GM21367 (cell line): ENCODE measurements around the gene HNRNPH1.
"Not testable (repeated sequence)": the region's sequence is repeated elsewhere in the genome, so short reads cannot be mapped to it uniquely, and the experiment has no call there.

Source experiments
- ATAC-seq: cut with Tn5 transposase; IDR thresholded peaks from one replicate; pipeline ENCODE4 v1.9.1; 2021; ENCODE audit not compliant: unreplicated experiment

The HNRNPH1 gene, protein sequence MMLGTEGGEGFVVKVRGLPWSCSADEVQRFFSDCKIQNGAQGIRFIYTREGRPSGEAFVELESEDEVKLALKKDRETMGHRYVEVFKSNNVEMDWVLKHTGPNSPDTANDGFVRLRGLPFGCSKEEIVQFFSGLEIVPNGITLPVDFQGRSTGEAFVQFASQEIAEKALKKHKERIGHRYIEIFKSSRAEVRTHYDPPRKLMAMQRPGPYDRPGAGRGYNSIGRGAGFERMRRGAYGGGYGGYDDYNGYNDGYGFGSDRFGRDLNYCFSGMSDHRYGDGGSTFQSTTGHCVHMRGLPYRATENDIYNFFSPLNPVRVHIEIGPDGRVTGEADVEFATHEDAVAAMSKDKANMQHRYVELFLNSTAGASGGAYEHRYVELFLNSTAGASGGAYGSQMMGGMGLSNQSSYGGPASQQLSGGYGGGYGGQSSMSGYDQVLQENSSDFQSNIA

DNA sequence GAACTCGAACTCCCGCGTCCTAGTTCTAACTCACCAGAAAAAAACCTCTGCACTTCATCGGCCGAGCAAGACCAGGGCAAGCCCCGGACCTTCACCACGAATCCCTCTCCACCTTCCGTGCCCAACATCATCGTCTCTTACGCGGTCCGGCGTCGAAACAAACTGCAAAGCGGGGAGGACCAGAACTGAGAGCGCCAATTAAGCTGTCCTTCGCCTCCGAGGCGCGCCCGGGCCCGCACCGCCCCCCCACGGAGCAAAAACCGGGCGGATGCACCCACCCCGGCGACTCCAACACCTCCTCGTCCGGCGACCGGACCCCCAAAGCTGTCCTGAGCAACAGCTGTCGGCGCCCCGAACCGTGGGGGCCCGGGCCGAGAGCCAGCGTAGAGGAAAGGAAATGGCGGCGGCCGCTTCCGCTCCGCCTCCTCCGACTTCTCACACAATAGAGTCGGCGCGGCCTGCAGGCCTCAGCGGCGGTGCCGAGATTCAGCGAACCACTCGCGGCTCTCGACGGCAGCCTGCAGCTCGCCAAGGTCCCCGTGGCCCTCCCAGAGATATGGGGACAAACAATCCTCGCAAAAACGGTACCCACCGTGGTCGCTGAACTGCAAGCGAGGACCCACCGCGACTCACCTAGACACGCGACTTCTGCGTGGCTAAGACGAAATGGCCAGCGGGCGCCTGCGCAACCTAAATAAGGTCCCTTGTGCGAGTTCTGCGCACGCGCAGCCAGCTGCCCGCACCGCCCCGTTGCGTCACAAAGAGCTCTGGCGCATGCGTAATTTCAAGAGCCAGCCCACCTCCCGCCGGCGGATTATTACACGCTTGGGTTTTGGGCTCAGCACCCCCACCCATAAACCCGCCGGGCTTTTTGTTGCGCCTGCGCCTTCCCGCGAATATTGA lies at the start of gene HNRNPH1:
Gene HNRNPH1, minus strand, starts transcription at position 669 of the 903 bp plus-strand sequence. Its CDS starts 538 bp downstream, at position 131.
- peak; percentile 62 for ATAC-seq

DNA sequence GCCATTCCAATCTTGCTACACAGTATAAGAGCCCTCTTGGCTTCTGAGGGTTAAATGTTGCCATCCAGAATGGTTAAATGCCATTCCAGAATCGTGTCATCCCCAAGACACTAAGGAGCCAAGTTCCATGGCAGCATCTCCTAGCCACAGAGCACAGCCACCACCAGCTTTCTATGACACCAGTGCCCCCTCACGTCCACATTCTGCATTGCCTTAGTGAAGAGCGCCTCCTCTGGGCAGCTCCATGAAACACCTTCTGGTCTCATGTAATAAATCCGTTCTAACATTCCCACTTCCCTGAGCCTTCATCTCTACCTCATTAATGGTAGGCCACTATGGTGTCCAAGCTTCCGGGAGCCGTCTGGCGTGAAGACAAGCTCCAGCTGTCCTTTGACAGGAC lies 44.9 kb upstream of the HNRNPH1 start:
- ATAC-seq, result no peak

DNA sequence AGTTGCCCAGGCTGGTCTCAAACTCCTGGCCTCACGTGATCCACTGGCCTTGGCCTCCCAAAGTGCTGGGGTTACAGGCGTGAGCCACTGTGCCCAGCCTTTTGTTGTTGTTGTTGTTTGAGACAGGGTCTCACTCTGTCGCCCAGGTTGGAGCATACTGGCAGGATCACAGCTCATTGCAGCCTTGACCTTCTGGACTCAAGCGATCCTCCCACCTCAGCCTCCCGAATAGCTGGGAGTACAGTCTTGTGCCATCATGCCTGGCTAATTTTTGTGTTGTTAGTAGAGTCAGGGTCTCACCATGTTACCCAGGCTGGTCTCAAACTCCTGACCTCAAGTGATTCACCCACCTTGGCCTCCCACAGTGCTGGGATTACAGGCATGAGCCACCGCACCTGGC lies 38.2 kb upstream of the HNRNPH1 start:
- ATAC-seq, result not testable (repeated sequence)

DNA sequence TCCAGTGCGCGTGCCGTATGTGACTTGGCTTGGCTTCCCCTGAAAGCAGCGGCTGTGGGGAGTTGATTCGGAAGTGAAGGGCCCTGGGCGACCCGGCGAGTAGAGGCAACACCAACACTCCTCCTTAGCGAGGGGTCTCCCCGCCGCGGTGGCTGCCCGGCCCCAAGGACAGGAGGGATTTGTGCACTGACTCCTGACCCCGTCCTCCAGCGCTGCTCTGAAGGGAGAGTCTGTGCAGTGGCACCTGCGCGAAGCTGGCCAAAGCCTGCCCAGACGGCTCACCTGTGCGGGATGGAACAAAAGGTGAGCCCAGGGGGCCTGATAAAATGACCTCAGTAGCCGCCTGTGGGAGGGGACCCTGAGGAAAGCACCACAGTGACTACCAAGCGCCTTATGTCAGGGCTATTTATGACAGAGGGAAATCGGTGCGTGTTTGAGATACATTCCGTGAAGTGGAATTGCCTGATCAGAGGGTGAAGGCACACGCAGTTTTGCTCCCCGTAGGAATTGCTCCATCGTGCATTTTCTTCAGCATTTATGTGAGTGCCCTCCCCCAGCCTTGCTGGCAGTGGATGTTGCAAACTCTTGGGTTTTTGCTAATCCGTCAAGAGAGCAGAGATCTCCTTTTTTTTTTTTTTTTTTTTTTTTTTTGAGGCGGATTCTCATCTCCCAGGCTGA lies 34.8 kb upstream of the HNRNPH1 start:
- ATAC-seq, result peak; percentile 43

DNA sequence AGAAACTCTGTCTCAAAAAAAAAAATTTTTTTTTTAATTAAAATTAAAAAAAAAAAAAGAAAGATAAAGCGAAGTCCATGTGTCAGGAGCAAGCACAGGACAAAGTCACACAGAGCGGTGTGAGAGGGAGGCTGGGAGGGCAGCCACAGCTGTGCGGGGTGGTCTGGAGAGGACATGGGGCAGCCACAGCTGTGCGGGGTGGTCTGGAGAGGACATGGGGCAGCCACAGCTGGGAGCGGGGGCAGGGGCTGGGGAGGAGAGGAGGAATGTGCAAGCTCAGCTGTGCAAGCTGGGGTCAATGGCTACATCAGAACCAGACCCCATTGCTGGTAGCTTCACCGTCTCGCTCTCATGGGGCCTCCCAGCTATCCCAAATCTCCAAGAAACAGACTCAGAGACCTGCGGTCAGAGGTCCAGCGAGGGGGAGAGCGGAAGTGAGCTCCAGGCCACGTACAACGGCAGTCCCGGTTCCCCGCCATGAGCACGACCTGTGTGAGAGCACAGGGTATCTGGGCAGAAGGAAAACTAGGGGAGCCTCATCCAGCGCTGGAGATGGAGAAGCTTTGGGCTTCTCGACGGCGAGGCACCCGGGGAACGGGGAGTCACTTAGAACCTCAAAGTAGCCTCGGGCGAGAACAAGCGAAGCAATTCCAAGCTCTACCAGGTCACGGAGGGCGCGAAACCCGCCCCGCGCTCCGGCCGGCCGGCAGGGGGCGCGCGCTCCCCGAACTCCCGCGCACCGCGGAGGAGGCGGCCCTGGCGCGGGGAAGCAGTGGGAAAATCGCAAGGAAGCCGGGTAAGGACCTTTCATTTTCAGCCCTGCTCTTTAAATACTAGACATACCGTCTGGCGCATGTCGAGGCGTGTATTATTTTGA lies 34.1 kb upstream of the HNRNPH1 start:
- ATAC-seq, result peak; percentile 78

DNA sequence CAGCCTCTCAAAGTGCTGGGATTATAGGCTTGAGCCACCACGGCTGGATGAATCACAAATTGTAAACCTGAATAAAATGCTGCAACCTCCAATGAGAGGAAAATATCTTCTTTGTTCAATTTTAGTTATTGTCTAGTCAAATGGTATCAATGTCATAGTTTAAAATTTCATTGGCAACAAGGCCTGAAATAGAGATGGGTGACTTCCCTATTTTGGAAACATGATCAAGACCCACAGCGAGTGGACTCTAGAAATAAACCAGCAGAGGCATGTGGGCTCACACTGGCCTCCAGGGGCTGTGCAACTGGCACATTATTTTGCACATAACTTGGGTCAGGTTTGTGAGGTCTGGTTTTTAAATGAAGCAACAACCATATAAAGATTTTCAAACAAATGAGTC lies 29.7 kb upstream of the HNRNPH1 start:
- ATAC-seq, result not testable (repeated sequence)

DNA sequence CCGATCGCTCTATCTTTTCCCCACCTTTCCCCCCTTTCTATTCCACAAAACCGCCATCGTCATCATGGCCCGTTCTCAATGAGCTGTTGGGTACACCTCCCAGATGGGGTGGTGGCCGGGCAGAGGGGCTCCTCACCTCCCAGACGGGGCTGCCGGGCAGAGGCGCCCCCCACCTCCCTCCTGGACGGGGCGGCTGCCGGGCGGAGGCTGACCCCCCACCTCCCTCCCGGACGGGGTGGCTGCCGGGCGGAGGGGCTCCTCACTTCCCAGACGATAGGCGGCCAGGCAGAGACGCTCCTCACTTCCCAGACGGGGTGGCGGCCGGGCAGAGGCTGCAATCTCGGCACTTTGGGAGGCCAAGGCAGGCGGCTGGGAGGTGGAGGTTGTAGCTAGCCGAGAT lies 26.8 kb upstream of the HNRNPH1 start:
- not testable (repeated sequence) for ATAC-seq

DNA sequence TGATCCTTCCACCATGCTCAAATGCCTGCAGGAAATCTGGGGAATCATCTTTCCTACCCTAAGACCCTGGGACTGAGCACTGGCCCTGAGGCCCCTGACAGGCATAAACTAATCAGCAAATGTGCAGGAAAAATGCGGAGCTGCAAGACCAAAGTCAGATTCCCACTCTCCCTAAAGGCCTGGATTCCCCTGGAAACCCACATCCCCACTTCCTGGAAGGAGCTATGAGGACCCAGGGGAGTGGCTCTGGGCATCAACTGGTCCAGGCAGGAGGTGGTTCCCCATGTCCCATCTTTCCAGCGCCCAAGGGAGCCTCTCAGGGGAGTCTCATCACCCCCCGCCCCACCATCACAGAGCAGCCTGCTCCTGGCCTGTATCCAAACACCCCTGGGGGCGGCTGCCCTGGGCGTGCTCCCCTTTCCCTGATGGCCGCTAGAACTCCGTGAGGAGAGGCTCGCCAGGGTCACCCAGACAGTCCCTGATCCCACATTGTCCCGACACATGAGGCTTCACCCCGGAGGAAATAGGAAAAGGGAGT lies 25.8 kb upstream of the HNRNPH1 start:
- not testable (repeated sequence) for ATAC-seq

DNA sequence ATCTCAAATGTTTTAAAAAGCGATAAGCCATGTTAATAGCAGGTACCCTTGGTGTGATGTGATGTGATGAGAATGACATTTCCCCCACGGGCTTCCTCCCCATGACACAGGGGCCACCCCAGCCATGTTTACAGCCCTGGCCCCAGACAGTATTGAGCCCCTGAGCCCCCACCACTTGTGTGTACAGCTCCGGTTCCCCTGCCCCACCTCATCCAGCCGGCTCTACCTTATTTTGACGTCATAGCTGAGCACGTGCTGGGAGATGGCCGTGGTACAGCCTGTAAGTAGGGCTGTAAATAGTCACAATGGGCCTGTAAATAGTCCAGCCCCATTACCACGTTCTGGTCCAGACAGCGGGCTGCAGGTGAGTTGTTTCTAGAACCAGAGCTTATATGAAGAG lies 24.9 kb upstream of the HNRNPH1 start:
- ATAC-seq, result no peak

GRCh38 chr5:179644766-179645165 lies 21.3 kb upstream of the HNRNPH1 start:
- not testable (repeated sequence) for ATAC-seq

DNA sequence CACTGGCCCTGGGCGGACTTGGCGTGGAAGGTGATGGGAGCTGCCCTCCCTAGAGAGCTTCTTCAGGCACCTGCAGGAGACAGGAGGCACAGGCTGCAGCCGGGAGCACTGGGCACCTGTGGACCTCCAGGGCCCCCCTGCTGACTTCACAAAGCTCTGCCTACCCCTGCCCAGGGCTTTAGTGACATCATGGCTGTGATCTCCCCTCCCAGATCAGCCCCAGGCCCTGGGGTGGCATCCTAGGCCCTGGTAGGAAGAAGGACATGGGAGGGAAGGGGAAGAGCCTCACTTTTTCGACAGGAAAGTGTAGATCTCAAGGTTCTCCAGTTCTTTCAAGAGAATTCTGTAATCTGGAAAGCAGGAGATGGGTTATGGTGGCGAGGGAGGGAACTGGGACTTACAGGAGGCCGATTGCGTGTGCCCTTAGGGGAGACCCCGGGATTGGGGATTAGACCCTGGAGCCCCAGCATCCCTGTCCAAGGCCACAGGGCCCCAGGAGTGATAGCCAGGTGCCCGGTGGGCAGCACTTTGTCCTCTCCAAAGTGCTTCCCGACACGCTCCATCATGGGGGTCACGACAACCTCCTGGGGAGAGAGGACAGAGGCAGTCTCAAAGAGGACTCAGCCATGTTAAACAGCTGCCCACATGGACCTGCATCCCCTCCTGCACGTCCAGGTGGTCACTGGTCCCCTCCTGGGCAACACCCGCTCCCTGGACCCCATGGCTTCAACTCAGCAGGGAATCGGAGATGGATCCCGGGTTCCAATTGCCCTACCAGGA lies 19.9 kb upstream of the HNRNPH1 start:
- not testable (repeated sequence) for ATAC-seq

DNA sequence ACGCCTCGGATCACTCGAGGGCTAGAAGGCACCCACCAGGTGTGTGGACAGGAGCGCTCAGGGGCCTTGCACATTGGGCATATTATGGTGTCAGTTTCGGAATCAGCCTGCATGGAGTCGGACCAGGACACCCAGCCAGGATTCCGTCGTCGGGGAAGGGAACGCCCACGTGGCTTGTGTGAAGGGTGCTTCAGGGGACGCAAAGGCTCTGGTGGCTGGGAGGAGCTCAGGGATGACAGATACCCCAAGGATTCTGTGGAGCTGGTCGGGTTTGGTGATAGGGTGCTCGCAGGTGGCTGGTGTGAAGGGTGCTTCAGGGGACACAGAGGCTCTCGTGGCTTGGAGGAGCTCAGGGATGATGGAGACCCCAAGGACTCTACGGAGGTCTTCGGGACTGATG lies 19.2 kb upstream of the HNRNPH1 start:
- not testable (repeated sequence) for ATAC-seq

- not testable (repeated sequence) for ATAC-seq
These were observed 18.3 kb upstream of the HNRNPH1 start for GRCh38 chr5:179641745-179642144.

DNA sequence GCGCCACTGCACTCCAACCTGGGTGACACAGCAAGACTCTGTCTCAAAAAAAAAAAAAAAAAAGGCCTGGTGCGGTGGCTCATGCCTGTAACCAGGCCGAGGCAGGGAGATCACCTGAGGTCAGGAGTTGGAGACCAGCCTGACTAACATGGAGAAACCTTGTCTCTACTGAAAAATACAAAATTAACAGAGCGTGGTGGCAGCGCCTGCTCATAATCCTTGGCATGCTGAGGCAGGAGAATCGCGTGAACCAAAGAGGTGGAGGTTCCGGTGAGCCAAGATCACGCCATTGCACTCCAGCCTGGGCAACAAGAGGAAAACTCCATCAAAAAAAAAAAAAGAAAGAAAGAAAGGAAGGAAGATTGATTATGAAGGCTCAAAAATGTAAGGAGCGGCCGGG lies 15.8 kb upstream of the HNRNPH1 start:
- ATAC-seq, result not testable (repeated sequence)

DNA sequence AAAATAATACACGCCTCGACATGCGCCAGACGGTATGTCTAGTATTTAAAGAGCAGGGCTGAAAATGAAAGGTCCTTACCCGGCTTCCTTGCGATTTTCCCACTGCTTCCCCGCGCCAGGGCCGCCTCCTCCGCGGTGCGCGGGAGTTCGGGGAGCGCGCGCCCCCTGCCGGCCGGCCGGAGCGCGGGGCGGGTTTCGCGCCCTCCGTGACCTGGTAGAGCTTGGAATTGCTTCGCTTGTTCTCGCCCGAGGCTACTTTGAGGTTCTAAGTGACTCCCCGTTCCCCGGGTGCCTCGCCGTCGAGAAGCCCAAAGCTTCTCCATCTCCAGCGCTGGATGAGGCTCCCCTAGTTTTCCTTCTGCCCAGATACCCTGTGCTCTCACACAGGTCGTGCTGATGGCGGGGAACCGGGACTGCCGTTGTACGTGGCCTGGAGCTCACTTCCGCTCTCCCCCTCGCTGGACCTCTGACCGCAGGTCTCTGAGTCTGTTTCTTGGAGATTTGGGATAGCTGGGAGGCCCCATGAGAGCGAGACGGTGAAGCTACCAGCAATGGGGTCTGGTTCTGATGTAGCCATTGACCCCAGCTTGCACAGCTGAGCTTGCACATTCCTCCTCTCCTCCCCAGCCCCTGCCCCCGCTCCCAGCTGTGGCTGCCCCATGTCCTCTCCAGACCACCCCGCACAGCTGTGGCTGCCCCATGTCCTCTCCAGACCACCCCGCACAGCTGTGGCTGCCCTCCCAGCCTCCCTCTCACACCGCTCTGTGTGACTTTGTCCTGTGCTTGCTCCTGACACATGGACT lies 11.1 kb upstream of the HNRNPH1 start:
- ATAC-seq, result peak; percentile 82

- ATAC-seq, result peak; percentile 52
These were observed 10.3 kb upstream of the HNRNPH1 start for GRCh38 chr5:179633501-179634369.

DNA sequence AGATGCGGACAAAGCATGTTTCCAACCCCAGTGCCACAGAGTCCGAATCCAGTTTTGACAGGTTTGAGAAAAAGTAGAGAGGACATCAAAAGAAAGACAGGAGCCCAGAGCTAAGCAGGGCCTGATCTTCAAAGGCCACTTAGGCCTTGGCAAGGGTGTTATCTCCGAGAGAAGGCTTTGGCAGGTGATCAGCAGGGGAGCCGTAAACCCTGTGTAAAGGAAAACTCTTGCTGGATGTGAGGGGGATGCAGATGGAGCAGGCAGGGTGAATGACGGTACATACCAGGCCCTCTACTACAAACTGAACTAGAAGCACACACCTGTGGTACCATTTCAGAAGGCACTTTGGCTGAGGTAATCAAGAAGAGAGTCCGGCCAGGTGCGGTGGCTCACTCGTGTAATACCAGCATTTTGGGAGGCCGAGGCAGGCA lies 1.4 kb upstream of the HNRNPH1 start:
- ATAC-seq, result no peak
